GM21526 (cell line): Measurements from ENCODE around the gene RP2.

Experiments used
- ATAC-seq: cut with Tn5 transposase; IDR thresholded peaks from one replicate; pipeline ENCODE4 v1.9.1; 2021; ENCODE audit warnings: moderate library complexity; ENCODE audit not compliant: unreplicated experiment, low FRiP score

The RP2 gene

GRCh38 chrX:46836701-46837557 lies at the start of gene RP2:
RP2 (plus strand) TSS chrX:46837043; CDS start chrX:46837101, 58 bp downstream.
- ATAC-seq = peak; percentile 87

GRCh38 chrX:46788902-46789301 lies 47.9 kb upstream of the RP2 start:
- no peak for ATAC-seq

- ATAC-seq = no peak
Observed at GRCh38 chrX:46791927-46792809, 44.7 kb upstream of the RP2 start.

- ATAC-seq = no peak
Observed at GRCh38 chrX:46792810-46793188, 44.0 kb upstream of the RP2 start.

GRCh38 chrX:46793386-46794143 lies 43.3 kb upstream of the RP2 start:
- ATAC-seq = no peak

- peak; percentile 60 for ATAC-seq
Observed at GRCh38 chrX:46796574-46797191, 40.2 kb upstream of the RP2 start.

- no peak for ATAC-seq
Observed at GRCh38 chrX:46803140-46803539, 33.7 kb upstream of the RP2 start.

- ATAC-seq = no peak
Observed at GRCh38 chrX:46805270-46805669, 31.6 kb upstream of the RP2 start.

GRCh38 chrX:46811121-46811520 lies 25.7 kb upstream of the RP2 start:
- ATAC-seq = no peak

GRCh38 chrX:46812445-46812844 lies 24.4 kb upstream of the RP2 start:
- ATAC-seq = no peak

GRCh38 chrX:46814966-46815365 lies 21.9 kb upstream of the RP2 start:
- ATAC-seq = no peak

- no peak for ATAC-seq
Observed at GRCh38 chrX:46819136-46819535, 17.7 kb upstream of the RP2 start.

GRCh38 chrX:46820391-46821100 lies 16.3 kb upstream of the RP2 start:
- no peak for ATAC-seq

GRCh38 chrX:46823481-46823880 lies 13.4 kb upstream of the RP2 start:
- ATAC-seq = no peak

GRCh38 chrX:46831765-46832327 lies 5.0 kb upstream of the RP2 start:
- no peak for ATAC-seq

- peak; percentile 36 for ATAC-seq
Observed at GRCh38 chrX:46837558-46838485, 979 bp downstream of the RP2 start.

- ATAC-seq = no peak
Observed at GRCh38 chrX:46838486-46838870, 1.6 kb downstream of the RP2 start.

GRCh38 chrX:46838974-46839480 lies 2.2 kb downstream of the RP2 start:
- no peak for ATAC-seq
